ENCODE results near the gene ARHGAP22. TPM values are rescaled to one million over a fixed set of nuclear protein-coding genes. Genes with fewer than 3 reads are reported as not detected.

The ARHGAP22 gene
- total and polyA plus RNA-seq, 2 experiments from 2014 or later, result 4.8 to 10.7 TPM

GRCh38 chr10:48594371-48594770 lies 10.5 kb downstream of the ARHGAP22 start:
- Histone ChIP-seq H3K4me3 (no peak overlapping the region), H4K20me1 (replicated peaks; ENCODE audit: insufficient read depth) (no peaks in the 10 kb centered on the region), H3K27ac (ENCODE audit: low read depth) (no peak overlapping the region), H3K79me2 (replicated peaks; ENCODE audit: insufficient read depth) (no peaks in the 10 kb centered on the region), H2AFZ (no peak overlapping the region), H3K36me3 (ENCODE audit: insufficient read depth) (no peaks in the 10 kb centered on the region; the same call in 1 of the 2 replicates), H3K9me2 (ENCODE audit: insufficient read depth) (no peaks in the 10 kb centered on the region), H3K27me3 (ENCODE audit: insufficient read depth) (no peaks in the 10 kb centered on the region), H3K4me2 (peak overlapping the region; percentile 72), H3F3A (replicated peaks; ENCODE audit: low read depth) (no peaks in the 10 kb centered on the region), H3K4me1 (ENCODE audit: insufficient read depth) (peaks cover 12% of the 10 kb centered on the region)
- H3K4me3 Mint-ChIP-seq, result no peak overlapping the region
- H3K36me3 Mint-ChIP-seq (ENCODE audit: low read depth), result no peaks in the 10 kb centered on the region
- H3K9me3 Mint-ChIP-seq, result no peaks in the 10 kb centered on the region
- DNase-seq (ENCODE audit: low spot score) (no peak), ATAC-seq (no peak; the same call in 2 of the 3 replicates)
- H3K27me3 Mint-ChIP-seq (ENCODE audit: insufficient read depth, low read depth, poor library complexity), result peaks cover 14% of the 10 kb centered on the region
- peak overlapping the region; percentile 78 for H3K27ac Mint-ChIP-seq
- TF ChIP-seq EZH2phosphoT487 (IDR thresholded peaks at IDR 0.05; ENCODE audit: unreplicated experiment), result no peak
- peaks cover 22% of the 10 kb centered on the region for H3K4me1 Mint-ChIP-seq

GRCh38 chr10:48592346-48592745 lies 12.5 kb downstream of the ARHGAP22 start:
- H3K79me2 ChIP-seq (replicated peaks; ENCODE audit: insufficient read depth), result no peaks in the 10 kb centered on the region
- H4K20me1 ChIP-seq (replicated peaks; ENCODE audit: insufficient read depth), result no peaks in the 10 kb centered on the region
- no peak for ATAC-seq

GRCh38 chr10:48590945-48591344 lies 13.9 kb downstream of the ARHGAP22 start:
- Histone ChIP-seq H3K4me2 (no peak overlapping the region), H3K9me2 (ENCODE audit: insufficient read depth) (no peaks in the 10 kb centered on the region), H2AFZ (no peak overlapping the region), H3K4me3 (no peak overlapping the region), H3K79me2 (replicated peaks; ENCODE audit: insufficient read depth) (no peaks in the 10 kb centered on the region), H3K36me3 (ENCODE audit: insufficient read depth) (no peaks in the 10 kb centered on the region), H3K27ac (ENCODE audit: low read depth) (no peak overlapping the region), H3K4me1 (ENCODE audit: insufficient read depth) (peaks cover 12% of the 10 kb centered on the region), H3F3A (replicated peaks; ENCODE audit: low read depth) (no peaks in the 10 kb centered on the region), H4K20me1 (replicated peaks; ENCODE audit: insufficient read depth) (no peaks in the 10 kb centered on the region), H3K27me3 (ENCODE audit: insufficient read depth) (no peaks in the 10 kb centered on the region)
- peaks cover 15% of the 10 kb centered on the region for H3K27me3 Mint-ChIP-seq (ENCODE audit: insufficient read depth, low read depth, poor library complexity)
- ATAC-seq (no peak), DNase-seq (ENCODE audit: low spot score) (no peak)
- H3K4me3 Mint-ChIP-seq, result no peak overlapping the region
- peaks cover 18% of the 10 kb centered on the region for H3K4me1 Mint-ChIP-seq
- H3K36me3 Mint-ChIP-seq (ENCODE audit: low read depth), result peaks cover under 1% of the 10 kb centered on the region; the same call in 1 of the 3 replicates
- peaks cover 1% of the 10 kb centered on the region; the same call in 2 of the 3 replicates for H3K9me3 Mint-ChIP-seq
- no peak overlapping the region for H3K27ac Mint-ChIP-seq
- TF ChIP-seq ZNF114 (CRISPR knock-in tag; IDR thresholded peaks at IDR 0.05) (no peak), ZNF331 (CRISPR knock-in tag; IDR thresholded peaks at IDR 0.05; ENCODE audit: low read depth) (no peak), EZH2phosphoT487 (IDR thresholded peaks at IDR 0.05; ENCODE audit: unreplicated experiment) (no peak), JUNB (IDR thresholded peaks at IDR 0.05; ENCODE audit: unreplicated experiment) (no peak), CREB1 (CRISPR knock-in tag; IDR thresholded peaks at IDR 0.05; ENCODE audit: low read depth) (no peak), STAT1 (IDR thresholded peaks at IDR 0.05; ENCODE audit: unreplicated experiment) (no peak), ETS1 (IDR thresholded peaks at IDR 0.05) (no peak), POLR2AphosphoS5 (IDR thresholded peaks at IDR 0.05; ENCODE audit: low read depth) (no peak), NANOG (IDR thresholded peaks at IDR 0.05; ENCODE audit: borderline replicate concordance) (no peak), ZNF462 (CRISPR knock-in tag; IDR thresholded peaks at IDR 0.05) (no peak)

More at GRCh38 chr10:48592346-48592745, 12.5 kb downstream of the ARHGAP22 start:
- Histone ChIP-seq H3F3A (replicated peaks; ENCODE audit: low read depth) (no peaks in the 10 kb centered on the region), H2AFZ (no peak overlapping the region), H3K27ac (ENCODE audit: low read depth) (no peak overlapping the region), H3K4me1 (ENCODE audit: insufficient read depth) (peaks cover 12% of the 10 kb centered on the region), H3K27me3 (ENCODE audit: insufficient read depth) (no peaks in the 10 kb centered on the region), H3K4me2 (no peak overlapping the region), H3K4me3 (no peak overlapping the region), H3K9me2 (ENCODE audit: insufficient read depth) (no peaks in the 10 kb centered on the region), H3K36me3 (ENCODE audit: insufficient read depth) (no peaks in the 10 kb centered on the region; the same call in 1 of the 2 replicates)
- Mint-ChIP-seq H3K27me3 (ENCODE audit: insufficient read depth, low read depth, poor library complexity) (peaks cover 19% of the 10 kb centered on the region), H3K9me3 (no peaks in the 10 kb centered on the region), H3K36me3 (ENCODE audit: low read depth) (no peaks in the 10 kb centered on the region), H3K4me1 (peaks cover 22% of the 10 kb centered on the region), H3K4me3 (no peak overlapping the region), H3K27ac (no peak overlapping the region; the same call in 1 of the 2 replicates)
- no peak for DNase-seq (ENCODE audit: low spot score)
- TF ChIP-seq STAT1 (IDR thresholded peaks at IDR 0.05; ENCODE audit: unreplicated experiment), result no peak
- no peak for TF ChIP-seq POLR2AphosphoS5 (IDR thresholded peaks at IDR 0.05; ENCODE audit: low read depth)
- no peak for TF ChIP-seq ZNF331 (CRISPR knock-in tag; IDR thresholded peaks at IDR 0.05; ENCODE audit: low read depth)
- no peak for TF ChIP-seq NANOG (IDR thresholded peaks at IDR 0.05; ENCODE audit: borderline replicate concordance)

All from GM23338 (cell line).